OCI-LY7 (cell line): ENCODE results near the gene DNAL1.

Source experiments
- EZH2phosphoT487 ChIP-seq: fragments of 200-600 bp; sonication (generic); IDR thresholded peaks from 2 replicates; pipeline ENCODE4 v1.6.1; 2018; ENCODE audit warnings: low read depth, borderline replicate concordance, mild to moderate bottlenecking, mixed run types, antibody characterized with exemption, low read length, moderate library complexity, mixed read lengths
- TF ChIP-seq, protein P1 (sequence below): fragments of 200-600 bp; sonication (generic); conservative IDR thresholded peaks from 2 replicates; pipeline ENCODE4 v1.5.1; 2014; ENCODE audit warnings: mild to moderate bottlenecking, antibody characterized with exemption, low read length, moderate library complexity, mixed read lengths

DNA sequence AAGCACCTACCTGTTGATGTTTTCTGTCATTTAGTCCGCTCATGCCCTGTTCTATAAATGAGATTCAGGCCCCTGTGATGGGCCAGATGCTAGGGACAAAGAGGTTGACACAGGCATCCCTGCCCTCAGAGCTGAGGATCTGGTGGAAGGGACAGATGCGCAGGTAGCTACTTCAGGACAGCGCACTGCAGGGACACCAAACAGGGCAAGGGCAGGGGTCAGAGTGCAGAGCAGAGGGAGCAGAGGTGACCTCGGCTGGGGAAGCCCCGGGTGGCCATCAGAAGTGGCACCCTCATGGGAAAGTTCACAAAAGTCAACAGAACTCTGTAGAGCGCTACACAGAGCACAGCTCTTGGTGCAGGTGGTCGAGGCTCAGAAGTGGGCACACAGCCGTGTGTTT is 75.0 kb downstream of the DNAL1 start:
- TF ChIP-seq, protein P1, sequence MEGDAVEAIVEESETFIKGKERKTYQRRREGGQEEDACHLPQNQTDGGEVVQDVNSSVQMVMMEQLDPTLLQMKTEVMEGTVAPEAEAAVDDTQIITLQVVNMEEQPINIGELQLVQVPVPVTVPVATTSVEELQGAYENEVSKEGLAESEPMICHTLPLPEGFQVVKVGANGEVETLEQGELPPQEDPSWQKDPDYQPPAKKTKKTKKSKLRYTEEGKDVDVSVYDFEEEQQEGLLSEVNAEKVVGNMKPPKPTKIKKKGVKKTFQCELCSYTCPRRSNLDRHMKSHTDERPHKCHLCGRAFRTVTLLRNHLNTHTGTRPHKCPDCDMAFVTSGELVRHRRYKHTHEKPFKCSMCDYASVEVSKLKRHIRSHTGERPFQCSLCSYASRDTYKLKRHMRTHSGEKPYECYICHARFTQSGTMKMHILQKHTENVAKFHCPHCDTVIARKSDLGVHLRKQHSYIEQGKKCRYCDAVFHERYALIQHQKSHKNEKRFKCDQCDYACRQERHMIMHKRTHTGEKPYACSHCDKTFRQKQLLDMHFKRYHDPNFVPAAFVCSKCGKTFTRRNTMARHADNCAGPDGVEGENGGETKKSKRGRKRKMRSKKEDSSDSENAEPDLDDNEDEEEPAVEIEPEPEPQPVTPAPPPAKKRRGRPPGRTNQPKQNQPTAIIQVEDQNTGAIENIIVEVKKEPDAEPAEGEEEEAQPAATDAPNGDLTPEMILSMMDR: no peak
- no peak for TF ChIP-seq EZH2phosphoT487
